Measurements from ENCODE around the gene ZNF563. TPM values are rescaled to one million over a fixed set of nuclear protein-coding genes. Genes with fewer than 3 reads are reported as not detected.

ZNF563 gene
- total RNA-seq, 4 donors from 2014 or later: 1.2 to 6.5 (median 3.4) TPM

- in situ Hi-C loops (cut with MboI; ENCODE audit: low pct_ligation_motif_present in 1 of 4, low pct_unique_long_range_greater_than_20kb in 1 of 4, low sequenced_read_pairs in 3 of 4) (no loop called here), intact Hi-C loops (cut with DNase I; ENCODE audit: low total_unique reads) (no loop called here)
- Histone ChIP-seq H3K27ac (no peak overlapping the region), H3K4me1 (no peaks in the 10 kb centered on the region), H3K36me3 (peaks cover 0 to 30% (median 17%) of the 10 kb centered on the region in 4 donors), H3K27me3 (no peaks in the 10 kb centered on the region), H3K4me3 (no peak overlapping the region), H3K9me3 (peaks cover 59 to 72% of the 10 kb centered on the region in 2 donors)
- DNase-seq: no peak
- WGBS, 2 donors (ENCODE audit: low coverage in 1 of 2): 96 to 99% methylated on average over 5 of the region's 5 CpGs
- no peak for TF ChIP-seq POLR2A (IDR thresholded peaks at IDR 0.05)
- no peak for TF ChIP-seq CTCF (IDR thresholded peaks at IDR 0.05)
- no peak for TF ChIP-seq EP300 (IDR thresholded peaks at IDR 0.05; ENCODE audit: low read depth)
- TF ChIP-seq POLR2AphosphoS5 (IDR thresholded peaks at IDR 0.05): no peak
These were observed 17.4 kb upstream of the ZNF563 start for GRCh38 chr19:12350890-12351197.

- TF ChIP-seq POLR2A (IDR thresholded peaks at IDR 0.05) (no peak), CTCF (IDR thresholded peaks at IDR 0.05) (no peak), EP300 (IDR thresholded peaks at IDR 0.05; ENCODE audit: low read depth) (no peak), POLR2AphosphoS5 (IDR thresholded peaks at IDR 0.05) (no peak)
- H3K9me3 ChIP-seq: peaks cover 64 to 77% of the 10 kb centered on the region in 2 donors
- WGBS, 2 donors (ENCODE audit: low coverage in 1 of 2): 87 to 96% methylated on average over 4 to 8 of the region's 8 CpGs
These were observed 16.9 kb upstream of the ZNF563 start for GRCh38 chr19:12350185-12350889.

GRCh38 chr19:12346896-12347295 lies 13.5 kb upstream of the ZNF563 start:
- Histone ChIP-seq H3K9me3 (peaks cover 59 to 69% of the 10 kb centered on the region in 2 donors), H3K36me3 (peaks cover 0 to 30% (median 17%) of the 10 kb centered on the region in 4 donors), H3K4me3 (no peak overlapping the region), H3K27me3 (no peaks in the 10 kb centered on the region), H3K4me1 (no peaks in the 10 kb centered on the region), H3K27ac (no peak overlapping the region)
- TF ChIP-seq POLR2A (IDR thresholded peaks at IDR 0.05): no peak
- no peak for TF ChIP-seq CTCF (IDR thresholded peaks at IDR 0.05)
- TF ChIP-seq EP300 (IDR thresholded peaks at IDR 0.05; ENCODE audit: low read depth): no peak
- TF ChIP-seq POLR2AphosphoS5 (IDR thresholded peaks at IDR 0.05): no peak
- DNase-seq: no peak
- WGBS, 2 donors (ENCODE audit: low coverage in 1 of 2): 57 to 63% methylated on average over 1 to 2 of the region's 2 CpGs
- intact Hi-C loops (cut with DNase I; ENCODE audit: low total_unique reads): no loop called here
- in situ Hi-C loops (cut with MboI; ENCODE audit: low pct_ligation_motif_present in 1 of 4, low pct_unique_long_range_greater_than_20kb in 1 of 4, low sequenced_read_pairs in 3 of 4): no loop called here

More at GRCh38 chr19:12350185-12350889, 16.9 kb upstream of the ZNF563 start:
- no peaks in the 10 kb centered on the region for H3K4me1 ChIP-seq
- in situ Hi-C loops (cut with MboI; ENCODE audit: low pct_ligation_motif_present in 1 of 4, low pct_unique_long_range_greater_than_20kb in 1 of 4, low sequenced_read_pairs in 3 of 4) (no loop called here), intact Hi-C loops (cut with DNase I; ENCODE audit: low total_unique reads) (no loop called here)
- peaks cover 0 to 30% (median 17%) of the 10 kb centered on the region in 4 donors for H3K36me3 ChIP-seq
- DNase-seq: no peak
- no peaks in the 10 kb centered on the region for H3K27me3 ChIP-seq
- no peak overlapping the region for H3K27ac ChIP-seq
- no peak overlapping the region for H3K4me3 ChIP-seq

- no peaks in the 10 kb centered on the region for H3K27me3 ChIP-seq
- WGBS, 2 donors (ENCODE audit: low coverage in 1 of 2): 94 to 95% methylated on average over 1 of the region's 1 CpG
- H3K4me3 ChIP-seq: no peak overlapping the region
- no peak overlapping the region for H3K27ac ChIP-seq
- no peaks in the 10 kb centered on the region for H3K4me1 ChIP-seq
- peaks cover 42 to 52% of the 10 kb centered on the region in 2 donors for H3K9me3 ChIP-seq
- DNase-seq: no peak
- peaks cover 0 to 13% (median 6%) of the 10 kb centered on the region in 4 donors for H3K36me3 ChIP-seq
- no peak for TF ChIP-seq POLR2AphosphoS5 (IDR thresholded peaks at IDR 0.05)
- TF ChIP-seq CTCF (IDR thresholded peaks at IDR 0.05): no peak
- no peak for TF ChIP-seq EP300 (IDR thresholded peaks at IDR 0.05; ENCODE audit: low read depth)
- TF ChIP-seq POLR2A (IDR thresholded peaks at IDR 0.05): no peak
- in situ Hi-C loops (cut with MboI; ENCODE audit: low pct_ligation_motif_present in 1 of 4, low pct_unique_long_range_greater_than_20kb in 1 of 4, low sequenced_read_pairs in 3 of 4): no loop called here
- intact Hi-C loops (cut with DNase I; ENCODE audit: low total_unique reads): no loop called here
These were observed 11.8 kb upstream of the ZNF563 start for GRCh38 chr19:12345197-12345596.
